DND-41 (cell line): ENCODE measurements around the gene EML3.

Source experiments
- ATAC-seq: fragments of 200-7000 bp; cut with Tn5 transposase; 3 replicates; pipeline ENCODE4 v1.9.1; 2021; ENCODE audit warnings: low read depth; ENCODE audit not compliant: insufficient read depth
- DNase-seq: peaks from one replicate; pipeline ENCODE4 v3.0.0-alpha.2; 2020
- H2AFZ ChIP-seq: 2 replicates; pipeline ENCODE4 v1.6.0; 2012; ENCODE audit warnings: low read depth, low read length
- H3K27ac ChIP-seq: 2 replicates; pipeline ENCODE4 v1.5.1; 2012; ENCODE audit warnings: low read length, inconsistent platforms
- H3K27me3 ChIP-seq: fragments of 200-600 bp; sonication (generic); 2 replicates; pipeline ENCODE4 v1.6.0; 2012; ENCODE audit warnings: low read length, mild to moderate bottlenecking, inconsistent platforms; ENCODE audit not compliant: insufficient read depth, poor library complexity
- H3K36me3 ChIP-seq: 2 replicates; pipeline ENCODE4 v1.5.1; 2012; ENCODE audit warnings: low read length, inconsistent platforms; ENCODE audit not compliant: insufficient read depth
- H3K4me1 ChIP-seq: 2 replicates; pipeline ENCODE4 v1.5.1; 2012; ENCODE audit warnings: mild to moderate bottlenecking, low read length; ENCODE audit not compliant: insufficient read depth
- H3K4me2 ChIP-seq: 2 replicates; pipeline ENCODE4 v1.6.0; 2012; ENCODE audit warnings: mild to moderate bottlenecking, moderate library complexity, low read length, inconsistent platforms; ENCODE audit not compliant: insufficient read depth
- H3K4me3 ChIP-seq, 2 experiments: fragments of 200-600 bp in 1 of 2; shearing (Covaris generic) in 1 of 2; 2 replicates each; pipeline ENCODE4 v1.5.1; 2012 to 2016; ENCODE audit warnings: inconsistent platforms in 2 of 2, low read length in 2 of 2, mild to moderate bottlenecking in 2 of 2, low read depth in 1 of 2, moderate library complexity in 1 of 2
- H3K79me2 ChIP-seq: 2 replicates; pipeline ENCODE4 v1.6.0; 2012; ENCODE audit warnings: low read length, inconsistent platforms; ENCODE audit not compliant: insufficient read depth
- H3K9ac ChIP-seq: 2 replicates; pipeline ENCODE4 v1.6.0; 2012; ENCODE audit warnings: low read depth, mild to moderate bottlenecking, inconsistent platforms, low read length, moderate library complexity
- H3K9me3 ChIP-seq: 2 replicates; pipeline ENCODE4 v1.5.1; 2012; ENCODE audit warnings: low read length, moderate library complexity, mild to moderate bottlenecking, inconsistent platforms; ENCODE audit not compliant: insufficient read depth, severe bottlenecking
- H4K20me1 ChIP-seq: 2 replicates; pipeline ENCODE4 v1.6.0; 2012; ENCODE audit warnings: low read length; ENCODE audit not compliant: insufficient read depth
- CTCF ChIP-seq: IDR thresholded peaks from 2 replicates; pipeline ENCODE4 v1.5.1; 2012; ENCODE audit warnings: borderline replicate concordance, low read length, moderate library complexity, mild to moderate bottlenecking; ENCODE audit not compliant: poor library complexity, severe bottlenecking; ENCODE audit errors: extremely low read depth
- EZH2 ChIP-seq: IDR thresholded peaks from 3 replicates; pipeline ENCODE4 v1.6.1; 2012; ENCODE audit warnings: borderline replicate concordance, low read depth, mild to moderate bottlenecking, moderate library complexity, low read length, inconsistent platforms; ENCODE audit not compliant: severe bottlenecking

Gene EML3

GRCh38 chr11:62648185-62648966, 35.8 kb upstream of the EML3 start:
- DNase-seq = no peak
- no peak for ATAC-seq
- H3K9ac ChIP-seq = peak overlapping the region; percentile 43
- H3K79me2 ChIP-seq = peaks cover 78% of the 10 kb centered on the region
- no peaks in the 10 kb centered on the region for H3K27me3 ChIP-seq
- no peak overlapping the region for H3K4me3 ChIP-seq
- peak overlapping the region; percentile 2; the same call in 1 of the 2 replicates for H3K27ac ChIP-seq
- peaks cover 43% of the 10 kb centered on the region for H3K36me3 ChIP-seq
- no peaks in the 10 kb centered on the region for H3K9me3 ChIP-seq
- H2AFZ ChIP-seq = no peak overlapping the region
- no peak overlapping the region for H3K4me2 ChIP-seq
- H4K20me1 ChIP-seq = peaks cover 12% of the 10 kb centered on the region
- peaks cover 53% of the 10 kb centered on the region for H3K4me1 ChIP-seq
- no peak for TF ChIP-seq EZH2
- TF ChIP-seq CTCF = no peak

- peaks cover 48% of the 10 kb centered on the region for H3K36me3 ChIP-seq
- H3K4me1 ChIP-seq = peaks cover 51% of the 10 kb centered on the region
- H3K9me3 ChIP-seq = no peaks in the 10 kb centered on the region
- H3K27me3 ChIP-seq = no peaks in the 10 kb centered on the region
- no peak overlapping the region for H3K4me3 ChIP-seq
- peak overlapping the region; percentile 43 for H3K9ac ChIP-seq
- H2AFZ ChIP-seq = no peak overlapping the region
- H3K4me2 ChIP-seq = peak overlapping the region; percentile 70
- peak overlapping the region; percentile 66; the same call in 1 of the 2 replicates for H3K27ac ChIP-seq
- TF ChIP-seq EZH2 (no peak), CTCF (no peak)
- ATAC-seq (no peak), DNase-seq (no peak)
- peaks cover 14% of the 10 kb centered on the region for H4K20me1 ChIP-seq
- peaks cover 81% of the 10 kb centered on the region for H3K79me2 ChIP-seq
These were observed 35.0 kb upstream of the EML3 start for GRCh38 chr11:62647609-62648005.

- Histone ChIP-seq H3K4me2 (peak overlapping the region; percentile 70), H2AFZ (peak overlapping the region; percentile 48; the same call in 1 of the 2 replicates), H3K9me3 (no peaks in the 10 kb centered on the region), H3K79me2 (peaks cover 81% of the 10 kb centered on the region), H3K9ac (peak overlapping the region; percentile 43), H4K20me1 (peaks cover 16% of the 10 kb centered on the region), H3K36me3 (peaks cover 49% of the 10 kb centered on the region), H3K4me3 (peak overlapping the region in 1 of 2 experiments; percentile 49; a peak in 2 of 4 replicates), H3K27ac (peak overlapping the region; percentile 66), H3K4me1 (peaks cover 45% of the 10 kb centered on the region), H3K27me3 (no peaks in the 10 kb centered on the region)
- DNase-seq (no peak), ATAC-seq (no peak; the same call in 2 of the 3 replicates)
- TF ChIP-seq CTCF = no peak
- TF ChIP-seq EZH2 = no peak
These were observed 34.4 kb upstream of the EML3 start for GRCh38 chr11:62646825-62647608.
